Measurements from ENCODE around the gene CAMK1G.
A peak's percentile ranks its signal among the peaks of the same experiment; 100 is the strongest.

Gene CAMK1G

DNA sequence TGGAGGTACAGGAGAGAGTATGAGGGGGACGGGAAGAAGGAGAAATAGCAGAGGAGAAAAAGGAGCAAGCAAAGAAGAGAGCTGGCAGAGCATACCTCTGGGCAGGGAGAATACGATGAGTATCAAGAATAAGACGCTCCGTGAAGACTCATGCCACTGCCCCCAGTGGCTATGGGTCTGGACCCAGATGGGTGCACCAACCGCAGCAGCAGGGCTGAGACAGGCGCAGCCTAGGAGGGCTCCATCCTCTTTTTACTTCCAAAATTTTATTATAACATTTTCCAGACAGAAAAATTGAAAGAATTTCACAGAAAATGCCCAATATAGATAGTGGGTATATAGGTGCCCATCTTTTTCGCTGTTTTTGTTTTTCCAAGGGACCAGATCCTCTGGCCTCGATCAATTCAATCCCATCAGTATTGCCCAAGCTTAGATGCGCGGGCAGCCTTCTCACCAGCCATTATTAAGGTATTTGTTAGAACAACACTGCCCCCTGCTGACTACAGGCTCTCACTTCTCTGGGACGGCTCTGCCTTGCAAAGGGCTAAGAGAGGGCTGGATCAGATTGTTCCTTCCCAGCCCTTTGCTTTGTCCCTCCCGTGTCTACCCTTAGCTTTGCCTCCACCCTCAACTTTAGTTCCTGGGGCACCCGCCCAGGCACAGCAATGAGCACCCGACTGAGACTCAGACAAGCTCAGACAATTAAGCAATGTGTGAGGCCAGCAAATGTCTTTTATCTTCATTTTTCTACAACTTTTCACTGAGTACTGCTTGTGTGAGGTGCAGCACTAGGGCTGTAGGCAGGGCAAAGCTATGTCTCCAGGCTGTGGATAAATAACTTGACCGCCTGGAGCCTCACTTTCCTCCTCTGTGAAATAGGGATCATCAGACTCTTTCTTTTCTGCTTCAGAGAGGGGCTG lies 17.5 kb upstream of the CAMK1G start:
- peak; percentile 81 for DNase-seq

DNA sequence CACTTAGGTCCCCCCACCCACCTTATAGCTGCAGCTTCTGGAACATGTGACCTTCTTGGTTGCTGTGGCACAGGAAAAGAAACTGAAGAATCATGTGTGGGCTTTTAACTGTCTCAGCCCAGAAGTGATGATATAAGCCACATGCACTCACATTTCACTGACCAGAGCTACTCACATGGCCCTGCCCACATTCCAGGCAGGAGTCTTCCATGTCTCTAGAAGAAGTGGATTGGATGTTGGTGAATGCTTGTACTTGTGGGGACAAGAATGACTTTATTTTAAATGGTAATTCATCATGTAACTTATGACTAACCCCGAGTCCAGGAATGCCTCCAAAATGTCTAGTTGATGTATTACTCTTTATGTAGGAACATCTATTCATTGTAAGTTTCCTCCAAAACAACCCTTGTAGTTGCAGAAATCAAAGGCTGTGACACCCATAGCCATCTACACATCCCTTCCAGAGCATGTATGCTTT lies 15.8 kb upstream of the CAMK1G start:
- no peak for DNase-seq

DNA sequence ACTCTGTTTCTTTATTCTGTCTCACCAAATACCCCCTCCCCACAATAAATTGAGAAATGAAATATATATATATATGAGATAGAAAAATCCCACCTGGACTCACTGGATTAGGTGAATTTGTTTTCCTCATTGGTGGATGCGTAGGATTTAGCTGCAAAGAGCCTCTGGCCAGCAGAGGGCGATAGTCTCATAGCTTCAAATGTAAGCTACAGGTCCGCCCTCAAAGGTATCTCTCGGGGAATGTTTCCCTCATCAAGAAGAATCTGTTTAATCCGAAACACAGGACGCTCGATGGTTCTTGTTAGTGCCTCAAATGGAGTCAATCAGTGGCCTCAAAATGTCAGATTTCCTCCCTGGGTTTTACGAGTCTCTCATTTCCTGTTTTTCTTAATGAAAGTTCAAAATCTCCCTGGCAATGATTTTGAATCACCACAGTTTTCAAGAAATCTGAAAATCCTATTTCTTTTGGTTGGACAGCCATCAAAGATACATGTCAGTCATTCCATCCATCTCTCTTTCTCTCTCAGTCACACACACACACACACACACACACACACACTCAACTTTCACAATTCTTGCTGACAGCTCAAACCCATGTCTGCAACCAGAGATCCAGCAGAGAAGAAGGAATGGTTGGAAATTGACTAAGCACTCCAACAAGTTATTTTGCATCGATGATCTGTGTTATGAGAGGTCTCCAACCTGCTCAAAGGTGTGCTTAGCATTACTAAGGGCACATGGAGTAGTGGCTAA lies 13.9 kb upstream of the CAMK1G start:
- DNase-seq, result peak; percentile 69

DNA sequence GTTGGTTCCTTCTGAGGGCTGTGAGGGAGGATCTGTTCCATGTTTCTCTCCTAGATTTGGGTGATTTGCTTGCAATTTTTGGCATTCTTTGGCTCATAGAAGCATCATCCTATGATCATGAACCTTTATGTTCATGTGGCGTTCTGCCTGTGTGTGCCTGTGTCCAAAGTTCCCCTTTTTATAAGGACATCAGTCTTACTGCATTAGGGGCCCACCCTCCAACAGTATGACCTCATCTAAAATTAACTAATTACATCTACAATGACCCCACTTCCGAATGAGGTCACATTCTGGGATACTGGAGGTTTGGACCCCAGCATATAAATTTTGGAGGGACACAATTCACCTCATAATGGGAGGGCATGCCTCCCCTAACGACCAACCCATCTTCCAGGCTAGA lies 12.8 kb upstream of the CAMK1G start:
- DNase-seq, result no peak

DNA sequence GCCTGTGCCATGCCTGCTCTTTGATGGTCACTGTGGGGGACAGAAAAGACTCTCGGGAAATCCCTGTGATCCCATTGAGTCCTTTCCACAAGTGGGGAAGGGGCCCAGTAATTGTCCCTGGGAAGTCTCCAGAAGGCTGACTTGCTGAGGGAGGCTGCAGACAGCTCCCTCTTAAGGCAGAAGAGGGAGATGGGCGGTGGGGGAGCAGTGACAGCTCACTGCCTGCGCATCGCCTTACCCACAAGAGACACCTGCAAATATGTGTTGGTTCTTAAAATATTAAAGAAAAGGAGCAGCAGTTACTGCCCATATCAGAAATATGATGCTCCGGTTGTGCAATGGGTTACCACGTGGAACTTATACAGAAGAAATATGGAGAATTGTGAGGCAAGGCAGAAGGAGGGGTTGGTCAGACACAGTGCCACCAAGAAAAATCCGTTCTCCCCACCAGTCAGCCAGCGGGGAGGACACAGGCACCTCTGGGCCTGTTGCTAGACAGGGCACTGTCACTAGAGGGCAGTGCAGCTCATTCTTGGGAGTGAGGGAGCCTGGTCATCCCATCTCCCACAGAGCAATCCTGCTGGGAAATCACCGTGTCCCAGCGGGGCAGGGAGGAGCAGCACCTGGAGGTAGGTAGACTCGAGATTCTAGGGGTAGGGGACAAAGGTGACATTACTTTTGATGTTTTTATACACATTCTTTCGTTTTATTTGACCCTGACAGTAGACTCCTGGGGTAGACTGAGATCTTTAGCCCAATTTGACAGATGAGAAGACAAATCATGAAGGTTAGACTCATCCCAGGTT lies 6.9 kb upstream of the CAMK1G start:
- peak; percentile 78 for DNase-seq

DNA sequence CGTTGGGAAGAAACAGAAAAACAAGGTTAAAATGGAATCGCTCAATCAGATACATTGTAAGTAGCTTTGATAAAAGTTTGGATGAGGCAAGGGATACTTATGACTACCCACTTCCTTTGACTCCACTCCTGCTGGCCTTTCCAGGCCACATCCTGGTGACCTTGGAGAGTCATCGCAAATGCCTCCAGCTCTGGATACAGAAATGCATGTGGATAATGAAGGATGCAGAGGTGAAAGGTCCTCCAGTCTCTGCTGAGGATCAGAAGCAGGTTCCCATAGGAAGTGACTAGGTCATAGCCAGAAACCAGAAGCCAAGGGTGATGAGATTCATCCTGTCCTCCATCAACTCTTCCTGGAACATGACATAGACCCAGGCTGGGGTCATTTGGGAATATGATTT lies 6.2 kb upstream of the CAMK1G start:
- no peak for DNase-seq

DNA sequence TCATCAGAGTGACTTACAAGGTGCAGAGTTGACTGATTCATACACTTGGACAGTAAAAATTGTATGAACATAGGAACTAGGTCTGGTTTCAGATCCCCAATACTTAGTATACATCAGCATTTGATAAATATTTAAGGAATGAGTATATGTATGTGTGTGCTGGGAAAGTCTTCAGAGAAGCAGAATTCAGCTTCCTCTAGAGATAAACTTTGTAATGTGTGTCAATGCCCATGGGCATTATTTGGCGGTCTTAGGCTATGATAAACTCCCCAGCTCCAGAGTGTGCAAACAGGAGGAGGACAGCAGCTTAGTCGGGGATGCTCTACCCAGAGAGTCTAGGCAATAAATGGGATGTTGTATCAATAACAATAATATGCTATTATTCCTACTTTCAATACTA lies 2.9 kb upstream of the CAMK1G start:
- DNase-seq, result no peak

DNA sequence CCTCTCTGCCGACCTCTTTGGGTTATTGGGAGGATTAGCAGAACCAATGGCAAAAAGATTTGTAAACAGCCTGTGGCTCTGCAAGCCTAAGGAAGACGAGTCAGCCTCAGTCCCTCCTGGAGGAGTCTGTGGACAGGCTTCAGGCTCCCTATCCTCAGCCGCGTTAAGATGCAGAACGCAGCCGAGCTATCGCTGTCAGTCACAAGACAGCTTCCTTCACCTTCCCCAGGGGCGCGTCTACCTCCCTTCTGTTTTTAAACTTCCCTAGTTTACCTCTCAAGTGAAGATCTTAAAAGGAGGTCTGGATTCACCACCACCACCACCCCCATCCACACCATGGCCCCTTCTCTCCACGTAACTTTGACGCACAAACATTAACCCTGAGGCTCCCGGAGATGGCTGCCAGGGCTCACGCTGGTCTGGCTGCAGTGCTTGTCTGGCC lies 738 bp downstream of the CAMK1G start:
- peak; percentile 60 for DNase-seq

DNA sequence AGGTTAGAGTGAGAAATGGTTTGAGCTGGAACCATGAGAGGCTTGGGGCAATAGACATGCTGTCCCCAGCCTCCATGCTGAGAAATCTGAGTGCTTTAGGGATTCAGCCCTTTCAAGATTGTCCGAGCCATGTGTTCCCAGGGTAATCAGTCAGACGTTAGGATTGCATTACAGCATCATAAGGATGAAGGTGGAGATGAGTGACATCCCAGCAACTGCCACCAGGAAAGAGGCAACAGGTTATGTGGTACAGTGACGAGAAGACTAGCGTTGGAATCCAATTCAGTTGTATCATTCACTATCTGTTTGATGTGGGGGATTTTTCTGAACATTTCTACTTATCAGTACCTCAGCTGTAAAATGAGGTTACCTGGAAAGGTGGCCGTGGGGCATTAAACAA lies 1.7 kb downstream of the CAMK1G start:
- no peak for DNase-seq

DNA sequence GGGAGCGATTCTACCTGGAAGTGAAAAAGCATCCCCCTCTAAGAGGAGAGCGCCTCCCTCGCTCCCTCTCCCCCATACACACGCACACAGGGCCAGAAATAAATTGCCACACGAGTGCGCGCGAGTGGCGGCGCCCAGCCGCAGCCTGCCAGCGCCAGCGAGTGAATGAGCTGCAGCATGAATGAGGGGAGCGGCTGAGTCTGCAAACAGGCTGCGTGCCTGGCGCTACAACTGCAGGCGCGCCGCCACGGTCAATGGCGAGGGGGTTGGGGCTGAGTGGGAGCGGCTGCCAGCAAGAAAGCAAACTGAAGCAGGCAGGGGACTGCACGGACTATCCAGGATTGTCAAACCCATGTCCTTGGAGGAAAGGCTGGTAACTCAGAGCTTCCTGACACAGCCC lies 2.2 kb downstream of the CAMK1G start:
- peak; percentile 81 for DNase-seq

DNA sequence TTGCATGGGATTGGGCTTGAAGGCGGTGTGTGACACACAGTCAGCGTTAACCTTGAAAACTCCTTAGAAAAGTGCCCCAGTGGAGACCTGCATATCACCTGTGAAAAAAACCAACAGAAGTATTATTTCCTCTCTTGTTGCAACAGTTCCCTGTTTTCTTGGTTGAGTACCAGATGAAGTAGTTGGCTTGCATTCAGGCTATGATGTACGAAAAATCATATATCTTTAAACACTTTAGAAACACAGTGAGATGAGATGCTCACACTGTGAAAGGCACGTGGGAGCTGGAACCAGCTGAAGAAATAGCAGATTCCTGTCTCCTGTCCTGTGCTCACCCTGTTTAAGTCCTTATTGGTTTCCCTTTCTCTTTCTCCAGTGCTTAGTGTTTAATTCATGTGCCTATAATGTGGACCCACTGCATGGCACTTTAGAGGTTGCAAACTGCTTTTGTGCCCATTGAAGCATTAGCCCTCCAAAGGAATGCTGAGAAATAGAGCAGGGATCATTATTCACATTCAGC lies 2.8 kb downstream of the CAMK1G start:
- no peak for DNase-seq

DNA sequence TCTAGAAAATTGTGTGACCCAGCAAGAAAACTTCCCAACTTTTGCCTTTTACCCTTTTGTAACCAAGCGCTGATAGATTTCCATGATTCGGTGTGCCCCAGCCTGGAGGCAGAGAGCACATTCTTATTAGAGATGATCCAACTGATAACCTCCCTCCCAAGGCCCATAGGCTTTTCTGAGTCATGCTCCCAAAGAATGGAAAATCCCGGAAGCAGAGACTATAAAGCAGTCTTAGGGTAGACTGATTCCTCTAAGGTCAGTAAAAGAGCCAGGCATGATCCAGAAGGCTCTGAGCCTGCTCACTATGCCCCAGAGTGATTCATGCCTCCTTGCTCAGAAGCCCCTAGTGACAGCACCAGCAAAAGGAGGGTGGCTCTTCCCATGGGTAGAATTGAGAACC lies 4.3 kb downstream of the CAMK1G start:
- no peak for DNase-seq

DNA sequence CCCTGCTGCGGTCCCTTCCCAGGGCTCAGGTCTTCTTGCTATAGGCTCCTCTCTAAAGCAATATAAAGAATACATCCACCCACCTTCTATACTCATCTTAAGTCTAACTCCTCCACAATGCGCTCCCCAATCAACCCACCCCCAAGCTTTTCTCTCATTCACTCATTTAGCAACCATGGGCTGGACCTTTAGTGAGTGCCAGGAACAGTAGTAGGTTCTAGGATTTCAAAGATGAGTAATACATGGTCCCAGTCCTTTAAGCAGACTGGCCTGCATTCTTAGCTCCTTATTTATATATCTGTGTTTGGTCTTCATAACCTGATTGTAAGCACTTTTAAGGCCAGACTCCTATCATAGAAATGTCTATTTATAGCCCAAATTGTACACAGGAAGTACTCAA lies 5.9 kb downstream of the CAMK1G start:
- DNase-seq, result no peak

DNA sequence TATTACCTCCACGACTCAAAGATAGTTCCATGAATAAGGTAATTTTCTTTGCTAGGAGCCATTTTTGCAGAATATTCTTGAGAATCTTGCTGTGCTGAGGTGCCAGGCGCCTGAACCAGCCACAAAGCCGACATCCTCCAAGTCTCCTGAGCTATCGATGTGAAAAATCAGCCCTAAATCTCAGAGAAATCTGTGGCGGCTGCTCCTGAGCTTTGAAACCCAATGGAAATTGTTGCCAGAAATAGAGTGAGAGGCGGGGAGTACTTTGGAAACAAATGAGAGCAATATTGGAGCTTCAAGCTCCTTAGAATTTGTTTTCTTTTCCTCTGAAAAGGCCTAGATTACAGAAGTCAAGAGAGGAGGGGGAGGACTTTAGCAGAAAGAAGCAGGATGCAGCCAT lies 6.3 kb downstream of the CAMK1G start:
- no peak for DNase-seq

DNA sequence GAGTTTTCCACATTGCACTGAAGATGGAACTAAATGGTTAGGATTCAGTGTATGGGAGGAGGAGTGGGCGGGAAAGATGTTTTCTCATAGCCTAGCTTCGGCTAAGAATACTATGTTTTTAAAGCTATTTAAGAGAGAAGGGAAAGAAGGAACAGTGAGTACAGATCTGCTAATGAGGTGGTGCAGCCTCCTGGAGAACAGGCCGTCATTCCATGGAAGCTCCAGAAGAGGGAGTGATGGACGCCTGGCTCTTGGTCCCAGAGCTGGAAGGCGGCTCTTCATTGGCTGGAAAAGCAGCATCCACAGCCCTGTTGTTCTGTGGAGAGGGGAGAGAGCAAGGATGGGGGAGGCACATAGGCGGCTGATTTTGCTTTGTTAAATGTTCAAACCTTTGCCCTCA lies 6.9 kb downstream of the CAMK1G start:
- peak; percentile 43 for DNase-seq

DNA sequence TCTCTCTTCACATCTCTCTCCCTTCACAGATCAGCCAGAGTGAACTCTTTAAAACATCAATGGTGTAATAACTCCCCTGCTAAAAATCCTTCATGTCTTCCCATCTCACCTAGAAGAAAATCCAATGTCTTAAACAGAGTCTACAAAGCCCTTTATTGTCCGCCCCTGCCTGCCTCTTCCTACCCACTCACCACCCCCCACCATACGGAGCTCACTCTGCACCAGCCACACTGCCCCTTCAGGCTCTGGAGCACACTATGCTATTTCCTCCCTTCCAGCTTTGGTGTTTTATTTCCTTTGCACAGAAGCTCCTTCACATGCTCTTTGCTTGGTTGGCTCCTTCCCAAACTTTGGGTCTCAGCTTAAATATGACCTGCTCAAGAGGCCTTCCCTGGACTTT lies 10.2 kb downstream of the CAMK1G start:
- no peak for DNase-seq

DNA sequence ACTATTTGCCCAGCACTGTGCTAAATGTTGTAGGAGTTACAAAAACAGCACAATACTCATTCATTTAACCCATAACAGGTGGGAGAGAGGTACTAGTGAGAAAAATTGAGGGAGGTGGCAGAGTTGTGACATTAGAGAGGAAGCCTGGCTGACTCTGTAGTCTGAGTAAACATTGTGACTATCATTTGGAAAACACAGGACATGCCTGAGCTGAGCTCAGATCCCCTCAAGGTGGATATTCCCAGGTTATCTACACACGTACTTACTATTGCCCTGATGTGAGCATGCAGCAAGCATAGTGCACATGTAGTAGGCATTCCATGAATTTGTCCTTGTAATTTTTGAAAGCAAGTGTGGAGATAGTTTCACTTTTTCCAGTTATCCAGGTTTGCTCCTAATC lies 10.9 kb downstream of the CAMK1G start:
- no peak for DNase-seq

DNA sequence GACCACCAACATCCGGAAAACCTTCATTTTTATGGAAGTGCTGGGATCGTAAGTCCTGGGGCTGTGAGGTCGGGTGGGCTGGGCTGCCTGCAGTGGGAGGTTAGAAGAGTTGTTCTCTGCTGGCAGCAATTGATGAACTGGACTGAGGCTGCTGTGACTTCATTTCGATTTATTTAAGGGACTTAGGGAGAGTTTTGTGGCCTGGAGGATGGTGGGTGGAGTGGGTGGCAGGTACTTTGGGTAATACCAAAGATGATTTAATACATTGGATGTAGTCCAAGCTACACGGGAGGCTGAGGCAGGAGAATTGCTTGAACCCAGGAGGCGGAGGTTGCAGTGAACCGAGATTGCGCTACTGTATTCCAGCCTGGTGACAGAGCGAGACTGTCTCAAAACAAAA lies 11.5 kb downstream of the CAMK1G start:
- no peak for DNase-seq

DNA sequence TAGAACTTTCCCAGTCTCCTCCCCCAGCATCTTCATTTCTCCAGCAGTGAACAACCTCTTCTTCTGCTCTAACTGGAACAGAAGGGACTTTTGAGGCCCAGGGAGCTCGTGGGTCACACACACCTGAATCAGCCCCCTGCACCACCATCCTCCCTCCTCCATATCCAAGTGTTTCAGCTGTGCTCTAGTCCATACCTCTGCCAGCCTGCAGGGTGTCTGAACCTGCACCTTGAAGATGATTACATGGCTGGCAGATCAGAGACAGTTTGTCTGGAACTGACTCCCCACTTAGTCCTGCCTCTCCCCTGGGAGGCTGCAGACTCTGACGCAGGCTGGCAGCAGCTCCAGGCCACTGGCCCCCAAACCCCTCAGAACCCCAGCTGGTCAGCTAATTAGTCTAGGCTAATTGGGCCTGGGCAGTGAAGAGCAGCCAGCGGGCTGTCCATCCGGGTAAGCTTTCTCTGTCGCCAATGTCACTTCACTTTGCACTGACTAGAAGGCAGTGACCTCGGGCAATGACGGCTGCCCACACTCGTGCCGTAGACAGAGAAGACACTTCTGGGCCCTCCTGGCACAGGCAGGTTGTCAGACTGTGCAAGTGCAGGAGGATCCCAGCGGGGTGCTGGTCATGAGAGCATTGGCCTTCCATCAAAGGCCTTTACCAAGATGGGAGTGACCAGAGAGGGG lies 12.2 kb downstream of the CAMK1G start:
- peak; percentile 50 for DNase-seq

DNA sequence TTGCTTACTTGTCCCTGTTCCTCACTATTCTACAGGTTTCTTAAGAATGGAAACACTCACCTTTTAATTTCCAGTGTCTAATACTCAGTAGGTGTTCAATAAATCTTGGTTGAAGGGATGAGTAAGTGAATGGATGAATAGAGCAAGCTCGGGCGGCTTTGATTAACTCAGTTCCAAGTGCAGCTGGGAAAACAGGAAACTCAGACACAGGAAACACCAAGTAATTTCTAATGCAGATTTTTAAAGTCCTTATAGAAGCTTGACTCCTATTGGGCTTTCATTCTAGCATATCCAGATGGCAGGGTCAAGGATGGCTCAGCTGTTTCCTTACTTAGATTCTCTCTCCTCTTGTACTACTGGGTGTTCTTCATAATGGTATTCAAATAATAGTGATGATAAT lies 14.0 kb downstream of the CAMK1G start:
- no peak for DNase-seq

DNA sequence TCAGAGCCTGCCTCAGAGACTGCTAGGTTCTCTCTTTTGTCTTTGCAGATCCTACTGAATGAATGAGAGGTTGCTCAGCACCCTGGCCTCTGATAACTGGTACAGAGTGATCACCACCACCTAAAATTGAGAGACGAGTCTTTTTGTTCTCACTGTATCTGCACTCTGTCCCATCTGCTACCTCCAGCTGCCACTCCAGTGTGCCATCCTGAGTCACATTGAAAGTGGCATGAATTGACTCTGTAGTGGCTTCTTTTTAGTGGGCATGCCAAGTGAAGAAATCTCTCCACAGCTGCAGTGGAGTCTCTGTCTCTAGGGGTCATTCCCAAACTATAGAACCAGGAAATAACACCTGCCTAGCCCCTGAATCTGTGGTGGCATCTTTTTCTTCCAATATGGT lies 14.7 kb downstream of the CAMK1G start:
- DNase-seq, result no peak

DNA sequence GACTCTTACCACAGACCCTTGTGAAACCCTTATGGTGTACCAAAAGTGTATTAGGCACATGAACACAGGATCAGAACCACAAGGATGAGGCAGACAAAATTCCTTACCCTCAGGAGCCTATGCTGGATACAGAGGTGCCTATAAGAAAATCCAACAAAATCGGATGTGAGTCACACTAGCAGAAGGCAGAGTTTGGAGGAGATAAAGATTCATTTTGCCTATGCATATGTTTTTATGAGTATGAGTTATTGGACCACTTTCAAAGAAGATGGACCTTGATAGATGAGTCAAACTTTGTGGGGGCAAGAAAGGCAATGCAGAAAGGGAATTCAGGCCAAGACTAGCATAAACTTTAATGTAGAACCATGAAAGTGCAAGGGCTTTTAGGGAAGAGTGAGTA lies 17.0 kb downstream of the CAMK1G start:
- no peak for DNase-seq
